PC-9 (cell line): Measurements from ENCODE around the gene XRCC6.

Experiments used
- CTCF ChIP-seq: fragments of 200-600 bp; sonication (generic); conservative IDR thresholded peaks from 2 replicates; pipeline ENCODE4 v1.6.1; 2017; ENCODE audit warnings: mixed run types, antibody characterized with exemption, mild to moderate bottlenecking, moderate library complexity
- EZH2 ChIP-seq: fragments of 200-600 bp; sonication (generic); IDR thresholded peaks from 2 replicates; pipeline ENCODE4 v1.8.0; 2017; ENCODE audit warnings: antibody characterized with exemption, low read depth

GRCh38 chr22:41664951-41665350, 43.9 kb downstream of the XRCC6 start:
- no peak for TF ChIP-seq CTCF
- no peak for TF ChIP-seq EZH2
